Mucosa of rectum (tissue), 2 donors: ENCODE measurements around the gene INO80E.

ENCODE experiments used
- H3K27ac ChIP-seq, 2 donors: one replicate each; pipeline ENCODE4 v1.7.0; 2013; ENCODE audit warnings: inconsistent platforms in 2 of 2, low read depth in 2 of 2, low read length in 2 of 2
- H3K27me3 ChIP-seq, 2 donors: one replicate each; pipeline ENCODE4 v1.7.0; 2013; ENCODE audit warnings: low read length in 2 of 2; ENCODE audit not compliant: control insufficient read depth in 2 of 2, insufficient read depth in 2 of 2
- H3K36me3 ChIP-seq, 2 donors: one replicate each; pipeline ENCODE4 v1.7.0; 2013; ENCODE audit warnings: low read length in 2 of 2; ENCODE audit not compliant: control insufficient read depth in 2 of 2, insufficient read depth in 2 of 2
- H3K4me1 ChIP-seq, 2 donors: one replicate each; pipeline ENCODE4 v1.7.0; 2013; ENCODE audit warnings: low read length in 2 of 2, mild to moderate bottlenecking in 1 of 2; ENCODE audit not compliant: control insufficient read depth in 2 of 2, insufficient read depth in 2 of 2
- H3K4me3 ChIP-seq, 2 donors: one replicate each; pipeline ENCODE4 v1.7.0; 2013; ENCODE audit warnings: low read length in 2 of 2
- H3K9ac ChIP-seq, 2 donors: one replicate each; pipeline ENCODE4 v1.7.0; 2013; ENCODE audit warnings: low read length in 2 of 2, low read depth in 1 of 2, mild to moderate bottlenecking in 1 of 2
- H3K9me3 ChIP-seq, 2 donors: one replicate each; pipeline ENCODE4 v1.7.0; 2013; ENCODE audit warnings: low read length in 2 of 2; ENCODE audit not compliant: control insufficient read depth in 2 of 2
- donor health status: healthy.
- donor health status: Normal muscosa, but diverticular disease.

The INO80E gene

GRCh38 chr16:29962344-29962994 is 33.6 kb upstream of the INO80E start:
- peak overlapping the region; percentile 91 to 94 for H3K27ac ChIP-seq
- no peaks in the 10 kb centered on the region for H3K27me3 ChIP-seq
- H3K4me3 ChIP-seq: peak overlapping the region; percentile 81 to 90
- H3K9ac ChIP-seq: peak overlapping the region; percentile 76 to 90
- H3K4me1 ChIP-seq: peaks cover 18 to 20% of the 10 kb centered on the region in 2 donors
- H3K9me3 ChIP-seq: no peaks in the 10 kb centered on the region
- H3K36me3 ChIP-seq: no peaks in the 10 kb centered on the region

GRCh38 chr16:29963021-29963743 is 32.9 kb upstream of the INO80E start:
- Histone ChIP-seq H3K9ac (peak overlapping the region; percentile 76 to 90), H3K27me3 (no peaks in the 10 kb centered on the region), H3K27ac (peak overlapping the region; percentile 91 to 94), H3K4me1 (peaks cover 18 to 20% of the 10 kb centered on the region in 2 donors), H3K4me3 (peak overlapping the region; percentile 81 to 90), H3K36me3 (peaks cover 4% of the 10 kb centered on the region in 2 donors), H3K9me3 (no peaks in the 10 kb centered on the region)

- Histone ChIP-seq H3K36me3 (peaks cover 18 to 21% of the 10 kb centered on the region in 2 donors), H3K27ac (no peak overlapping the region), H3K4me1 (peaks cover 2 to 6% of the 10 kb centered on the region in 2 donors), H3K4me3 (no peak overlapping the region), H3K9ac (no peak overlapping the region), H3K9me3 (no peaks in the 10 kb centered on the region), H3K27me3 (no peaks in the 10 kb centered on the region)
These were observed 27.8 kb upstream of the INO80E start for GRCh38 chr16:29968205-29968604.

- Histone ChIP-seq H3K27ac (no peak overlapping the region), H3K9me3 (no peaks in the 10 kb centered on the region), H3K36me3 (peaks cover 18 to 21% of the 10 kb centered on the region in 2 donors), H3K9ac (no peak overlapping the region), H3K4me3 (no peak overlapping the region), H3K27me3 (no peaks in the 10 kb centered on the region), H3K4me1 (peaks cover 20 to 29% of the 10 kb centered on the region in 2 donors)
These were observed 24.7 kb upstream of the INO80E start for GRCh38 chr16:29971304-29971703.

- peaks cover 22 to 31% of the 10 kb centered on the region in 2 donors for H3K4me1 ChIP-seq
- no peak overlapping the region for H3K9ac ChIP-seq
- no peaks in the 10 kb centered on the region for H3K27me3 ChIP-seq
- H3K4me3 ChIP-seq: no peak overlapping the region
- H3K36me3 ChIP-seq: peaks cover 18 to 21% of the 10 kb centered on the region in 2 donors
- H3K27ac ChIP-seq: no peak overlapping the region
- no peaks in the 10 kb centered on the region for H3K9me3 ChIP-seq
These were observed 23.5 kb upstream of the INO80E start for GRCh38 chr16:29972500-29972899.

GRCh38 chr16:29972992-29973383 is 23.1 kb upstream of the INO80E start:
- peak overlapping the region; percentile 5 to 92 for H3K27ac ChIP-seq
- H3K36me3 ChIP-seq: peaks cover 18 to 23% of the 10 kb centered on the region in 2 donors
- no peak overlapping the region for H3K9ac ChIP-seq
- no peaks in the 10 kb centered on the region for H3K27me3 ChIP-seq
- no peaks in the 10 kb centered on the region for H3K9me3 ChIP-seq
- H3K4me3 ChIP-seq: peak overlapping the region; percentile 52 to 95
- peaks cover 22 to 31% of the 10 kb centered on the region in 2 donors for H3K4me1 ChIP-seq

GRCh38 chr16:29973384-29974246 is 22.4 kb upstream of the INO80E start, which contains the start of gene TAOK2:
TSS of gene TAOK2 (plus strand) at chr16:29973868. CDS start at chr16:29977773, 3,905 bp downstream.
- Histone ChIP-seq H3K4me3 (peak within 1 kb of the TSS; percentile 91 to 95), H3K27me3 (no peaks in the 10 kb centered on the region), H3K36me3 (peaks cover 18 to 23% of the 10 kb centered on the region in 2 donors), H3K4me1 (peaks cover 22 to 31% of the 10 kb centered on the region in 2 donors), H3K27ac (peak within 1 kb of the TSS; percentile 89 to 92), H3K9me3 (no peaks in the 10 kb centered on the region), H3K9ac (peak within 1 kb of the TSS; percentile 84 to 91)

- peaks cover 22 to 31% of the 10 kb centered on the region in 2 donors for H3K4me1 ChIP-seq
- peak overlapping the region; percentile 91 to 95 for H3K4me3 ChIP-seq
- peak overlapping the region; percentile 89 to 92 for H3K27ac ChIP-seq
- peak overlapping the region; percentile 84 to 91 for H3K9ac ChIP-seq
- H3K9me3 ChIP-seq: no peaks in the 10 kb centered on the region
- no peaks in the 10 kb centered on the region for H3K27me3 ChIP-seq
- H3K36me3 ChIP-seq: peaks cover 23 to 27% of the 10 kb centered on the region in 2 donors
These were observed 21.5 kb upstream of the INO80E start for GRCh38 chr16:29974291-29975133.

- Histone ChIP-seq H3K27ac (peak overlapping the region in 1 of 2 donors; percentile 92), H3K27me3 (no peaks in the 10 kb centered on the region), H3K4me3 (peak overlapping the region; percentile 91 to 95), H3K4me1 (peaks cover 22 to 31% of the 10 kb centered on the region in 2 donors), H3K9me3 (no peaks in the 10 kb centered on the region), H3K36me3 (peaks cover 30% of the 10 kb centered on the region in 2 donors), H3K9ac (peak overlapping the region; percentile 84 to 91)
These were observed 20.9 kb upstream of the INO80E start for GRCh38 chr16:29975134-29975538.
